SK-N-SH (cell line): Measurements from ENCODE around the gene AKAP6.

Experiments used
- CHD2 ChIP-seq: fragments of 150-350 bp; IDR thresholded peaks from 2 replicates; pipeline ENCODE4 v1.6.1; 2018; ENCODE audit warnings: low read length; ENCODE audit not compliant: partially characterized antibody
- CTCF ChIP-seq: fragments of 200-600 bp; sonication (generic); IDR thresholded peaks from 2 replicates; pipeline ENCODE4 v1.6.1; 2017; ENCODE audit warnings: antibody characterized with exemption, mild to moderate bottlenecking, moderate library complexity
- EP300 ChIP-seq, 2 experiments: IDR thresholded peaks; 2 replicates each; pipeline versions ENCODE4 v1.4.0 to v1.6.1; 2012; ENCODE audit warnings: borderline replicate concordance in 1 of 2, low read depth in 1 of 2, low read length in 1 of 2
- EZH2phosphoT487 ChIP-seq: fragments of 200-600 bp; sonication (generic); IDR thresholded peaks from 2 replicates; pipeline ENCODE4 v1.6.1; 2017; ENCODE audit warnings: low read depth, mixed run types, mild to moderate bottlenecking, antibody characterized with exemption, moderate library complexity, borderline replicate concordance
- JUND ChIP-seq: IDR thresholded peaks from 2 replicates; pipeline ENCODE4 v1.4.0; 2012
- MEF2A ChIP-seq: IDR thresholded peaks from 2 replicates; pipeline ENCODE4 v1.4.0; 2012; ENCODE audit warnings: low read depth, borderline replicate concordance
- MXI1 ChIP-seq: IDR thresholded peaks from 2 replicates; pipeline ENCODE4 v1.6.1; 2012; ENCODE audit warnings: mild to moderate bottlenecking, low read depth, low read length, improper control_type of control experiment
- NFIC ChIP-seq: IDR thresholded peaks from 2 replicates; pipeline ENCODE4 v1.4.0; 2012; ENCODE audit warnings: borderline replicate concordance
- NRF1 ChIP-seq: IDR thresholded peaks from 2 replicates; pipeline ENCODE4 v1.6.1; 2012; ENCODE audit warnings: low read depth, mild to moderate bottlenecking, low read length
- USF2 ChIP-seq: fragments of 150-350 bp; IDR thresholded peaks from 2 replicates; pipeline ENCODE4 v1.6.1; 2017; ENCODE audit warnings: antibody characterized with exemption, low read length, low read depth, borderline replicate concordance
- TF ChIP-seq, protein P1 (sequence below): IDR thresholded peaks from 2 replicates; pipeline ENCODE4 v1.4.0; 2012; ENCODE audit warnings: low read depth, borderline replicate concordance

GRCh38 chr14:32510815-32511214 is 181.7 kb downstream of the AKAP6 start:
- no peak for TF ChIP-seq CTCF
- no peak for TF ChIP-seq EP300 (IDR thresholded peaks at IDR 0.05; ENCODE audit: borderline replicate concordance in 1 of 2, low read depth in 1 of 2, low read length in 1 of 2)
- TF ChIP-seq, protein P1, sequence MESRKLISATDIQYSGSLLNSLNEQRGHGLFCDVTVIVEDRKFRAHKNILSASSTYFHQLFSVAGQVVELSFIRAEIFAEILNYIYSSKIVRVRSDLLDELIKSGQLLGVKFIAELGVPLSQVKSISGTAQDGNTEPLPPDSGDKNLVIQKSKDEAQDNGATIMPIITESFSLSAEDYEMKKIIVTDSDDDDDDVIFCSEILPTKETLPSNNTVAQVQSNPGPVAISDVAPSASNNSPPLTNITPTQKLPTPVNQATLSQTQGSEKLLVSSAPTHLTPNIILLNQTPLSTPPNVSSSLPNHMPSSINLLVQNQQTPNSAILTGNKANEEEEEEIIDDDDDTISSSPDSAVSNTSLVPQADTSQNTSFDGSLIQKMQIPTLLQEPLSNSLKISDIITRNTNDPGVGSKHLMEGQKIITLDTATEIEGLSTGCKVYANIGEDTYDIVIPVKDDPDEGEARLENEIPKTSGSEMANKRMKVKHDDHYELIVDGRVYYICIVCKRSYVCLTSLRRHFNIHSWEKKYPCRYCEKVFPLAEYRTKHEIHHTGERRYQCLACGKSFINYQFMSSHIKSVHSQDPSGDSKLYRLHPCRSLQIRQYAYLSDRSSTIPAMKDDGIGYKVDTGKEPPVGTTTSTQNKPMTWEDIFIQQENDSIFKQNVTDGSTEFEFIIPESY = no peak
- no peak for TF ChIP-seq EZH2phosphoT487
- no peak for TF ChIP-seq JUND
- TF ChIP-seq NRF1 = no peak
- TF ChIP-seq CHD2 = no peak
- no peak for TF ChIP-seq USF2
- no peak for TF ChIP-seq MEF2A
- TF ChIP-seq NFIC = no peak
- no peak for TF ChIP-seq MXI1
